ENCODE results near the gene SLC16A13.

The SLC16A13 gene

DNA sequence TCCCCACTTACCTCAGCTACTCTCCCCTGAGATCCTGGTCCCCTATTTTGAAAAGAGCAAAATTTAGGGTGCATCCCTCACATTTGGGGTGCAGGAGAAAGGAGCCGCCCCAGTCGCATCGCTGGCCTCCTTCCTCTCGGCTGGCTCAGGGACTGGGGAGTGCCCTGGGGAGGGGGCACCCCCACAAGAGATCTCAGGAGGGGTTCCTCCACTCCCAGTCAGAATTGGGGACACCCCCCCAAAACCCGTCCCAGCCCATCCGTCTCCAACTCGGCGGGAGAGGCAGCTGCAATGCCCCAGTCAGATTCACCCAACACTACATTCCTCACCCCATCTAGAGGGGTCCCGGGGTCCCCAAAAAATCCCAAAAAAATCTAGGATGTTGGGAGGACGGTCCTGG is 16.4 kb upstream of the SLC16A13 start:
- H3K36me3 ChIP-seq (ENCODE audit: insufficient read depth, low read length) = no peaks in the 10 kb centered on the region
- no peaks in the 10 kb centered on the region for H3K9me3 ChIP-seq (ENCODE audit: control insufficient read depth, insufficient read depth, low read length)
- H3K9ac ChIP-seq (ENCODE audit: low read depth, low read length) = peak overlapping the region; percentile 60
- peaks cover 4% of the 10 kb centered on the region for H3K4me1 ChIP-seq (ENCODE audit: insufficient read depth, low read length)

DNA sequence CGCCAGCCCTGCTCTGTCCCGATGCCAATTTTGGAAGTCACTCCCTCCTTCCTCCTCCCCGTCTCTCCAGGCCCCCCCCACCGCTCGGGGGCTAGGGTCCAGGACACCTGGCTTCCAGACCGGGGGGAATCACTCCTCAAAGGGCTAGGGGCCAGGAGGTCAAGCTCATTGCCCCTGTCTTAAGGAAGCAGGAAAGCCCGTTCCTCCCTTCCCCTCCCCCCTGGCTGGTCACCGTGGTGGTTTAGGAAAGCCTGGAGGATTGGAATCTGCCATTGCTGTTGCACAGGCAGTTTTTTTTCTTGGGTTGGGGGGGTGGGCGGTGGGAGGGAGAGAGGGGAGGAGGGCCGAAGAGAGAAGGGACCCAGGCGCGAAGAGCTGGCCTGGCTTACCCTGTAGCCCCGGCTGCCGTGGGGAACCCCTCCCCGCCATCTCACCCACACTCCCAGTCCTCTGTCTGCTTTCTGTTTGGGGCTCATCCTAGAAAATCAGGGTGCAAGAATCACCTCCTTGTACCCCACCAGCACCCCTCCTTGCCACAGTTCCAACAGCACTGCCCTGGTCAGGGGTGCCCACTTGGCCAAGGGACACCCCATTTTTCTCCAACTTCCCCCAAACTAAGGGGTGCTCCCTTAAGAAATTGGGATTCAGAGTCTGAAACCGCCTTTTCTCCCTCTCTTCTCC is 15.8 kb upstream of the SLC16A13 start:
- peak overlapping the region; percentile 60 for H3K9ac ChIP-seq (ENCODE audit: low read depth, low read length)
- no peaks in the 10 kb centered on the region for H3K9me3 ChIP-seq (ENCODE audit: control insufficient read depth, insufficient read depth, low read length)
- no peaks in the 10 kb centered on the region for H3K36me3 ChIP-seq (ENCODE audit: insufficient read depth, low read length)
- peaks cover 4% of the 10 kb centered on the region for H3K4me1 ChIP-seq (ENCODE audit: insufficient read depth, low read length)

DNA sequence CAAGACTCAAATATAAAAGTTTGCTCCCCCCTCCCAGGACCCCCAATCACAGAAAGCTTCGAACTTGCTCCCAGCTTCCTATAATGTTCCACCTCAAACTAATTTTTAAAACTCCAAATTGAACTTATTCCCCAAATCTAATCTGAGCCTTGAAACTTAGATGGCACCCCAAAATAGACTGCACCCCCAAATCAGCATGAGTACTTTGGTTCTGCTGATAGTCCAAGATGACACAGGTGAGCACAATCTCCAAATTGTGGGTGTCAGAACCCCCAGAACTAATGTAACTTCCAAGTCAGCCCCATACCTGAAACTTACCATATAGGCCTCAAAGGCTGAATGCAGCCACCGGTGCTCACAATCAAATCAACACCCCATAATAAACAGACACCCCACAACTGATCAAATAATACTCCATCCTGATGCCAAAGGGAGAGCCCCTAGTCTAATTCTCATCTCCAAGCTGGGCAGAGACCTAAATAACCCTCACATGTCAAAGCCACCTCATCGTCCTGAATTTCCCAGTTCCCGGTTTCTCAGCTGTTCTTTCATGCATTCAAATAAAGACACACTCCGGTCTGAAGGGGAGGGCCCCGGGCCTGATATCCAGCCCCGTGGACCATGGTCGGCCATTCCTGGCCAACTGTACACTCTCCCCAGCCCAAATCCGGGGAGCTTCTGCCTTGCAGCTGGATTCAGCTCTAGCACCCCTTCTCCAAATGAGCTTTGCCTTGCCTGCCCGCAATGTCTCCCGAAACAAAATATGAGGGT is 14.7 kb upstream of the SLC16A13 start:
- Histone ChIP-seq H3K9ac (ENCODE audit: low read depth, low read length) (peak overlapping the region; percentile 52; the same call in 1 of the 2 replicates), H3K9me3 (ENCODE audit: control insufficient read depth, insufficient read depth, low read length) (no peaks in the 10 kb centered on the region), H3K4me1 (ENCODE audit: insufficient read depth, low read length) (peaks cover 4% of the 10 kb centered on the region), H3K36me3 (ENCODE audit: insufficient read depth, low read length) (no peaks in the 10 kb centered on the region)

DNA sequence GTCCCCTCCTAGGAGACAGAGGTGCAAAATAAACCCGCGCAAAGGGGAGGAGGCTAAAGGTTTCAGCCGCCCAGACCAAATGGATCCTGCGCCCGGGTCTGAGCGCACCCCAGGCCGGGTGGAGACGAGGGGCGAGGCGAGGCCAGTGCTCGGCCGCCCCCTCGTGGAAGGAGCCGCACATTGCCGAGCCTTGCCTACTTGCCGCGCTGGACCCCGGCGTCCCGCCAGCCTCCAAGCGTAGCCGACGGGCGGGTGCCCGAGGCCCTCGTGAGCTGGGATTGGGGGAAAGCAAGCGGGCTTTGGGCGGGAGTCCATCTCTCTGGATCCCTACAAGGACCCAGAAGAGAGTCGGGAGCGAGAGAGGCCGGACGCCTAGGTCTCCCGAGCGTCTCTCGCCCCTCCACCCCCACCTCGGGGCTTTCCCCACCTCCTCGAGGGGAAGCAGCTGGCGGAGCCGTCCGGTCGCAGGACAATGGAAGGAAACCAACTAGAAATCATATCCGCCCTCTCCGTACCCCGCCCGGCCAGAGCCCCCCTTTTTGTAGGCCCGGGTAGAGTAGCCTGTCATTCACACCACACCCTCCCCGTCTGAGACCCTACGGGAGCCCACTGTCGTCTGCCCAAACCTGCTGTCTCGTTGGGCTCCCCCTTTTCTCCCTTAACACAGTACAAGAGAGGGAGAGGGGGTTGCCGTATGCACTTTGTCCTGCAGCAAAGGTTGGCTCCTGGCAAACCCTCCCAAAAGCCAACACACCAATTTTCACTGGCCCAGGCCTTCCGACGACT is 13.6 kb upstream of the SLC16A13 start:
- peak overlapping the region; percentile 52; the same call in 1 of the 2 replicates for H3K9ac ChIP-seq (ENCODE audit: low read depth, low read length)
- no peaks in the 10 kb centered on the region for H3K9me3 ChIP-seq (ENCODE audit: control insufficient read depth, insufficient read depth, low read length)
- peaks cover 4% of the 10 kb centered on the region for H3K4me1 ChIP-seq (ENCODE audit: insufficient read depth, low read length)
- H3K36me3 ChIP-seq (ENCODE audit: insufficient read depth, low read length) = no peaks in the 10 kb centered on the region

DNA sequence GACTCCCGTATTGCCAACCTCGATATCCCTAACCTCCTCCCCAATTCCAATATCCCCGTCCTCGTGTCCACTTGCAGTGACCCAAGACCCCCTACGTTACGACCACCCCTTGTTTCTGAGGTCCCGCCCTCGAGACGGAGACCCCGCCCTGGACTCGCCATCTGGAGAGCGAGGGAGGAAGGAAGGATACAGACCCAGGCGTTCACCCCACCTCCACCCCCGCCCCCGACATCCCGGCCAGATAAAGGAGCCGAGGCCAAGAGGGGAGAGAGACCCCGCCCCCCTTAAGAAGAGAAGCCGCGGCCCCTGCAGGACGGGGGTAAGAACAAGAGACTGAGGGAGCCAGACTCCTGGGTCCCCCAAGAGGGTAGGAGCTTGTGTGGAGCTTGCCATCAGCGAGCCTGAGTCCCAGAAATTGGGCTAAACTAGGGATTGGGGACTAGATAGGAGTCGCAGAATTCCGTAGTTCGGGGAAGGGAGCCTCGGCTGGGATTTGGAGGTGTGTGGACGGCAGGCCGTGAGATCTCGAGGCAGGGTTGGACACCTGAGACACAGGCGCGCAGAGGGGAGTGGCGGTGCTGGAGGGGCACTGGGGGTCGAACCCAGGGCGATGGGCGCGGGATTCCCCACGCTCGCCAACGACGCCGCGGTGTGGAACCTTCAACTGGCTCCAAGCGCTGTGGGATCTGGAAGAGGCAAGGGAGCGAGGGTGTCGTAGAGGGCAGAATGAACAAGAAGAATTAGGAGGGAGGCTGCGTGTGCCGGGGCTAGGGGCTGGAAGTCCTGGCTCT is 12.8 kb upstream of the SLC16A13 start, which contains the start of gene BCL6B:
TSS of gene BCL6B (plus strand) at position 270 of the 791 bp plus-strand sequence. CDS start 622 bp downstream, outside the sequence.
- Histone ChIP-seq H3K36me3 (ENCODE audit: insufficient read depth, low read length) (no peaks in the 10 kb centered on the region), H3K4me1 (ENCODE audit: insufficient read depth, low read length) (peaks cover 4% of the 10 kb centered on the region), H3K9me3 (ENCODE audit: control insufficient read depth, insufficient read depth, low read length) (no peaks in the 10 kb centered on the region), H3K9ac (ENCODE audit: low read depth, low read length) (peak within 1 kb of the TSS; percentile 52)

DNA sequence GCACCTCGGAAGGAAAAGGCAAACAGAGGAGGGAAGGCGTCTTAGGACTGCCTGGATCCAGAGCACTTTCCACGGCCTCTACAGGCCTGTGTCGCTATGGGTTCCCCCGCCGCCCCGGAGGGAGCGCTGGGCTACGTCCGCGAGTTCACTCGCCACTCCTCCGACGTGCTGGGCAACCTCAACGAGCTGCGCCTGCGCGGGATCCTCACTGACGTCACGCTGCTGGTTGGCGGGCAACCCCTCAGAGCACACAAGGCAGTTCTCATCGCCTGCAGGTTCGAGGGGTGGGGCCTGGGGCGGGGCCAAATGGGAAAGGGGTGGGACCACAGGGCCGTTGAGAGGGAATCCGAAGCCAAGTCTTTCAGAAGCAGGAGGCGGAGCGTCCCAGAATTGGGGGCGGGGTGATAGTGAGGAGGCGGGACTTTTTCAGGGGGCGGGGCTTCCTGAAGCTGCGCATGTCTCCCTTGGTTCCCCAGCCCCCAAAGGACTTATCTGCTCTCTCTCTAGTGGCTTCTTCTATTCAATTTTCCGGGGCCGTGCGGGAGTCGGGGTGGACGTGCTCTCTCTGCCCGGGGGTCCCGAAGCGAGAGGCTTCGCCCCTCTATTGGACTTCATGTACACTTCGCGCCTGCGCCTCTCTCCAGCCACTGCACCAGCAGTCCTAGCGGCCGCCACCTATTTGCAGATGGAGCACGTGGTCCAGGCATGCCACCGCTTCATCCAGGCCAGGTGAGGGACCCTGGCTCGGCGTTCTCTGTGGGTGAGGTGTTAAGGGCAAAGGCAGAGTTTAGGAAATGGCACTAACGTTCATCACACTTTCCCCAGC is 12.0 kb upstream of the SLC16A13 start:
- H3K9me3 ChIP-seq (ENCODE audit: control insufficient read depth, insufficient read depth, low read length) = no peaks in the 10 kb centered on the region
- no peaks in the 10 kb centered on the region for H3K36me3 ChIP-seq (ENCODE audit: insufficient read depth, low read length)
- H3K4me1 ChIP-seq (ENCODE audit: insufficient read depth, low read length) = peaks cover 4% of the 10 kb centered on the region
- H3K9ac ChIP-seq (ENCODE audit: low read depth, low read length) = peak overlapping the region; percentile 52

DNA sequence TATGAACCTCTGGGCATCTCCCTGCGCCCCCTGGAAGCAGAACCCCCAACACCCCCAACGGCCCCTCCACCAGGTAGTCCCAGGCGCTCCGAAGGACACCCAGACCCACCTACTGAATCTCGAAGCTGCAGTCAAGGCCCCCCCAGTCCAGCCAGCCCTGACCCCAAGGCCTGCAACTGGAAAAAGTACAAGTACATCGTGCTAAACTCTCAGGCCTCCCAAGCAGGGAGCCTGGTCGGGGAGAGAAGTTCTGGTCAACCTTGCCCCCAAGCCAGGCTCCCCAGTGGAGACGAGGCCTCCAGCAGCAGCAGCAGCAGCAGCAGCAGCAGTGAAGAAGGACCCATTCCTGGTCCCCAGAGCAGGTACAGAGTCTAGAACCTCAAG is 11.4 kb upstream of the SLC16A13 start:
- peaks cover 4% of the 10 kb centered on the region for H3K4me1 ChIP-seq (ENCODE audit: insufficient read depth, low read length)
- no peaks in the 10 kb centered on the region for H3K9me3 ChIP-seq (ENCODE audit: control insufficient read depth, insufficient read depth, low read length)
- H3K9ac ChIP-seq (ENCODE audit: low read depth, low read length) = no peak overlapping the region
- no peaks in the 10 kb centered on the region for H3K36me3 ChIP-seq (ENCODE audit: insufficient read depth, low read length)

DNA sequence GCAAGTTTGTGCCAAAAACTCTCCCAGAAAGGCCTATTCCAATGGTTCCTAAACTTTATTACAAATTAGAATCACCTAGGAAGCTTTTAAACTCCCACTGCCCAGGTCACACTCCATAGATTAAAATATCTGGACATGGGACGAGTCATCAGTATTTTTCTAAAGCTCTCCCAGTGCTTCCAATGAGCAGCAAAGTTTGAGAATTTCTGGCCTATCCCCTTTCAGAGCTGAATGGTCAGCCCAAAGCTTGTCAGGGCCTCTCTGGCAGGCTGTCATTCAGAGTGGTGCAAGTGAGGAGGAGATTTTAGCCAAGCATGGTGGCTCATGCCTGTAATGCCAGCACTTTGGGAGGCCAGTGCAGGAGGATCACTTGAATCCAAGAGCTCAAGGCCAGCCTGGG is 10.6 kb upstream of the SLC16A13 start:
- H3K9ac ChIP-seq (ENCODE audit: low read depth, low read length) = no peak overlapping the region
- H3K4me1 ChIP-seq (ENCODE audit: insufficient read depth, low read length) = peaks cover 2% of the 10 kb centered on the region
- H3K9me3 ChIP-seq (ENCODE audit: control insufficient read depth, insufficient read depth, low read length) = no peaks in the 10 kb centered on the region
- H3K36me3 ChIP-seq (ENCODE audit: insufficient read depth, low read length) = no peaks in the 10 kb centered on the region

DNA sequence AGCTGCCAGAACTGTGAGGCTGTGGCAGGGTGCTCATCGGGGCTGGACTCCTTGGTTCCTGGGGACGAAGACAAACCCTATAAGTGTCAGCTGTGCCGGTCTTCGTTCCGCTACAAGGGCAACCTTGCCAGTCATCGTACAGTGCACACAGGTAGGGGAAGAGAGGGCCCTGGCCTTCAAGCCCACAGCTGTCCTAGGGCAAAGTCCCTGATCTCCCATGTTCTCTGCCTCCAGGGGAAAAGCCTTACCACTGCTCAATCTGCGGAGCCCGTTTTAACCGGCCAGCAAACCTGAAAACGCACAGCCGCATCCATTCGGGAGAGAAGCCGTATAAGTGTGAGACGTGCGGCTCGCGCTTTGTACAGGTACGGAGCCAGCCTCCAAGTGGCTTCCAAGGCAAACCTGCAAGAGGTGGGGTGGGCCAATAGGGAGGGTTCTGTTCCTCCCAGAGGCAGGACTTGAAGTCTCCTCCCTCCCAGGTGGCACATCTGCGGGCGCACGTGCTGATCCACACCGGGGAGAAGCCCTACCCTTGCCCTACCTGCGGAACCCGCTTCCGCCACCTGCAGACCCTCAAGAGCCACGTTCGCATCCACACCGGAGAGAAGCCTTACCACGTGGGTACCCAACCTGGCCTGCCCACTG is 9.2 kb upstream of the SLC16A13 start:
- Histone ChIP-seq H3K4me1 (ENCODE audit: insufficient read depth, low read length) (no peaks in the 10 kb centered on the region), H3K9me3 (ENCODE audit: control insufficient read depth, insufficient read depth, low read length) (no peaks in the 10 kb centered on the region), H3K36me3 (ENCODE audit: insufficient read depth, low read length) (no peaks in the 10 kb centered on the region), H3K9ac (ENCODE audit: low read depth, low read length) (no peak overlapping the region)

DNA sequence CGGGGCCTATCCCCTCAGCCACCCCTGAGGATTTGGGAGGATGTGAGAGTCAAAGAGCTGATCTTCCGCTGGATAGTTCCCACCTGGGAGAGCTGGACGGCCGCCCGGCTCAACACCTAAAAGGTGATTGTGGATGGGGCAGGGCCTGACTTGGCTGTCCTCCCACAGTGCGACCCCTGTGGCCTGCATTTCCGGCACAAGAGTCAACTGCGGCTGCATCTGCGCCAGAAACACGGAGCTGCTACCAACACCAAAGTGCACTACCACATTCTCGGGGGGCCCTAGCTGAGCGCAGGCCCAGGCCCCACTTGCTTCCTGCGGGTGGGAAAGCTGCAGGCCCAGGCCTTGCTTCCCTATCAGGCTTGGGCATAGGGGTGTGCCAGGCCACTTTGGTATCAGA is 8.5 kb upstream of the SLC16A13 start:
- Histone ChIP-seq H3K36me3 (ENCODE audit: insufficient read depth, low read length) (no peaks in the 10 kb centered on the region), H3K9ac (ENCODE audit: low read depth, low read length) (no peak overlapping the region), H3K4me1 (ENCODE audit: insufficient read depth, low read length) (no peaks in the 10 kb centered on the region), H3K9me3 (ENCODE audit: control insufficient read depth, insufficient read depth, low read length) (no peaks in the 10 kb centered on the region)

DNA sequence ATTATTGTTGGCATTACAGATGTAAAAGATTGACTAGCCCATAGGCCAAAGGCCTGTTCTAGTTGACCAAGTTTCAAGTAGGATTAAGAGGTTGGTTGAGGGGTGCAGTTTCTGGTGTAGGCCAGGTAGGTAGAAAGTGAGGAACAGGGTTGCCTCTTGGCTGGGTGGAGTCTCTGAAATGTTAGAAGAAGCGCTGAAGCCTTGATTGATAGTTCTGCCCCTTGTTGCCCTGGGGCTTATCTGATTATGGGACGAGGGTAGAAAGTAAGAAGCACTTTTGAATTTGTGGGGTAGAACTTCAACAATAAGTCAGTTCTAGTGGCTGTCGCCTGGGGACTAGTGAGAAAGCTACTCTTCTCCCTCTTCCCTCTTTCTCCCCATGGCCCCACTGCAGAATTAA is 6.7 kb upstream of the SLC16A13 start:
- H3K4me1 ChIP-seq (ENCODE audit: insufficient read depth, low read length) = no peaks in the 10 kb centered on the region
- no peaks in the 10 kb centered on the region for H3K36me3 ChIP-seq (ENCODE audit: insufficient read depth, low read length)
- H3K9me3 ChIP-seq (ENCODE audit: control insufficient read depth, insufficient read depth, low read length) = no peaks in the 10 kb centered on the region
- H3K9ac ChIP-seq (ENCODE audit: low read depth, low read length) = no peak overlapping the region

DNA sequence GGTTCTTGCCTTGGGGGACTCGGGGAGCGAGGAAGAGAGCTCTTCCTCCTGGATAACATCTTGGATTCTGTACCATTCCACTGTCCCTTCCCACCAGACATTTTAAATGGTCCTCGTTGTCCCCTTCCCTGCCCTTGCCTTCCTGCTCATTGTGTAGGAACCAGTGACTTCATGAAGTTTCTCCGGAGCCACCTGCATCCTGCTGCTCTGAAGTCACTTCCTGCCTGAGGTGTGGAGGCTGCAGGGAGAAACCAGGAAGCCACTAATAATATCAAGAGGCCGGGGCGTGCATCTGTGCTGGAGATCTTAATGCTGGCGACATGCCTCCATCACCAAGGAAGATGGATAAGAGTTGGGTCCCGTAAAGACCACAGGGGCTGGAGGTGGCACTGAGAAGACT is 6.2 kb upstream of the SLC16A13 start:
- Histone ChIP-seq H3K36me3 (ENCODE audit: insufficient read depth, low read length) (no peaks in the 10 kb centered on the region), H3K4me1 (ENCODE audit: insufficient read depth, low read length) (no peaks in the 10 kb centered on the region), H3K9me3 (ENCODE audit: control insufficient read depth, insufficient read depth, low read length) (no peaks in the 10 kb centered on the region), H3K9ac (ENCODE audit: low read depth, low read length) (no peak overlapping the region)

All from ES-I3 (cell line).